ENCODE data around the gene STAB2. TPM values are rescaled to one million over a fixed set of nuclear protein-coding genes. Genes with fewer than 3 reads are reported as not detected.

Gene STAB2
- total RNA-seq, 1 experiment from 2014 or later, result not detected

DNA sequence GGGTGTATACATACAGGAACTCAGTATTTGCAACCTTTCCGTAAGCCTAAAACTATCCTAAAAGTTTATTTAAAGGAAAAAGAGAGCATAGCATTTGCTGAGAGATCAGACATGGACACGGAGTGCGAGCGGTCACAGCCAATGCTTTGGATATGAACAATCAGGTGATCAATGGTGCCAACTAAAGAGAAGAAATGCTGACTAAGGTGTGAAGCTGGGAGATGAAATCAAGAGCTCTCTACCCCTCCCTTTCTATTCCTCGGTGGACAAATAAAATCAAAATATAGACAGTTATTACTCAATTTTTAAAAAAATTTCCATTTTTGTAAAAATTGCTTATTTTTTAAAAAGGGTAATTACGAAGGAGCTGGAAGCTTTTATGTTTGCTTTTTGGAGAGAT lies 224.7 kb downstream of the STAB2 start:
- no peak for DNase-seq
- H3K4me3 ChIP-seq, result no peak overlapping the region
- H3K9me3 ChIP-seq, result no peaks in the 10 kb centered on the region
- no peaks in the 10 kb centered on the region for H3K27me3 ChIP-seq
- H3K36me3 ChIP-seq, result peaks cover 53% of the 10 kb centered on the region

DNA sequence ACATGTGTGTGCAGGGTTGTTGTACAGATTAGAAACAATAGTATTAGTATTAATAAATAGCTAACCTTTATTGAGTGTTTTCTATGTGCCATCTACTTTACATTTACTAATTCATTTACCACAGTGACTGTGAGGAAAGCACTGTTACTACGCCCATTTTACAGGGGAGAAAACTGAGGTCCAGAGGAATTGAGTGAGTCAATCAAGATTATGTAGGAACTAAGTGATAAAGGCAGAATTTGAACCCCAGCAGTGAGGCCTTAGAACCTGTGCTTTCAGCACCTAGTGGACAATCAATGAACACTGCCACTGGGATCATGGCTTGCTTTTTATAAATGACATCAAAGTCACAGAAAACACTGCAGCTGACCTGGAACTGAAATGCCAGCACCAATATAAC lies 225.7 kb downstream of the STAB2 start:
- H3K27me3 ChIP-seq, result no peaks in the 10 kb centered on the region
- H3K9me3 ChIP-seq, result no peaks in the 10 kb centered on the region

GRCh38 chr12:103813426-103813825 lies 226.4 kb downstream of the STAB2 start:
- DNase-seq, result no peak
- H3K27me3 ChIP-seq, result no peaks in the 10 kb centered on the region
- no peaks in the 10 kb centered on the region for H3K9me3 ChIP-seq
- H3K4me3 ChIP-seq, result no peak overlapping the region
- H3K36me3 ChIP-seq, result peaks cover 51% of the 10 kb centered on the region

More for the DNA sequence above, 225.7 kb downstream of the STAB2 start:
- H3K36me3 ChIP-seq, result peaks cover 53% of the 10 kb centered on the region
- no peak overlapping the region for H3K4me3 ChIP-seq
- no peak for DNase-seq

DNA sequence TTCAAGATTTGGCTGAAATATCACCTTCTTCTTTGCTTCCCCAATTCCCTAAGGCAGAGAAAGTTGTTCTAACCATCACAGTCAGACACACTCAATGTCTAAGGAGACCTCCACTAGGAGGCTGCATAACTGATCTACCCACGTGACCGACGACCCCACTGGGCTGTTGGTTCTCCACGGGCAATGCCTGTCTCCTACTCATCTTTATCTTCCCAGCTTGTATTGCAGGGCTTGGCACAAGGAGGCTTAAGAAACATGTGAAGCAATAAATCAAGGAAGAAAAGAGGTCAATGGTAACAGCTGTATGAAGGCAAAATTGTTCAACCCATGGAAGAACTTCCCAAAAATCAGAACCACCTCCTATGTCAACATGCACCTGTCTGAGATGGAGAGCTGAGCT lies 226.9 kb downstream of the STAB2 start:
- Histone ChIP-seq H3K9me3 (no peaks in the 10 kb centered on the region), H3K27me3 (no peaks in the 10 kb centered on the region)
- no peak for DNase-seq

GRCh38 chr12:103814436-103814835 lies 227.4 kb downstream of the STAB2 start:
- H3K36me3 ChIP-seq, result peaks cover 46% of the 10 kb centered on the region
- no peak overlapping the region for H3K4me3 ChIP-seq
- H3K27me3 ChIP-seq, result no peaks in the 10 kb centered on the region
- no peak for DNase-seq
- no peaks in the 10 kb centered on the region for H3K9me3 ChIP-seq

More for the DNA sequence above, 226.9 kb downstream of the STAB2 start:
- Histone ChIP-seq H3K4me3 (no peak overlapping the region), H3K36me3 (peaks cover 49% of the 10 kb centered on the region)

Other genes starting within 250 kb of the STAB2 start
- not detected in 2 replicates for gene C12orf42, start 91.3 kb upstream of the STAB2 start, total RNA-seq (2014; rRNA removed; shearing (Covaris generic); ENCODE audit: low replicate concordance)